ENCODE data around the gene CLSTN1.
"Not testable (repeated sequence)": the region's sequence is repeated elsewhere in the genome, so short reads cannot be mapped to it uniquely, and the experiment has no call there.

Gene CLSTN1

DNA sequence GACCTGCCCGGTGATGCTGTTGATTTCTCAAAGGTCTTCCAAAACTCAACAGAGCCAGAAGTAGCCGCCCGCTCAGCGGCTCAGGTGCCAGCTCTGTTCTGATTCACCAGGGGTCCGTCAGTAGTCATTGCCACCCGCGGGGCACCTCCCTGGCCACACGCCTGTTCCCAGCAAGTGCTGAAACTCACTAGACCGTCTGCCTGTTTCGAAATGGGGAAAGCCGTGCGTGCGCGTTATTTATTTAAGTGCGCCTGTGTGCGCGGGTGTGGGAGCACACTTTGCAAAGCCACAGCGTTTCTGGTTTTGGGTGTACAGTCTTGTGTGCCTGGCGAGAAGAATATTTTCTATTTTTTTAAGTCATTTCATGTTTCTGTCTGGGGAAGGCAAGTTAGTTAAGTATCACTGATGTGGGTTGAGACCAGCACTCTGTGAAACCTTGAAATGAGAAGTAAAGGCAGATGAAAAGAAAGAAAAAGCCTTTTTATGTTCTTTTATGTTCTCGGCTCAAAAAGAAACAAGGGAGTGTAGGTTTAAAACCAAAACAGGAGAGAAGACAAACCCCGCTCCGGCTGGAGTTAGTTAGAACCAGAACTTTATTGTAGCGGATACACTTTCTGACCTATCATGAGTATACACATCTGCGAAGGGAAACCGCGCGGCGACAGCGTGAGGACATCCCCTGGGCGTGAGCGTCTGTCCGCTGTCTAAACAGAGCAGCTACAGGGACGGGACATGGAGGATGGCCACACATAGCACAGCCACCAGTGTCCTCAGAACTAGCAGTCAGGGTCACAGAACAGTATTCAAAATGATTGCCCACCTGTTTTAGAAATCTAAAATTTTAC, 95.1 kb downstream of the CLSTN1 start:
- peak; percentile 82 for DNase-seq

DNA sequence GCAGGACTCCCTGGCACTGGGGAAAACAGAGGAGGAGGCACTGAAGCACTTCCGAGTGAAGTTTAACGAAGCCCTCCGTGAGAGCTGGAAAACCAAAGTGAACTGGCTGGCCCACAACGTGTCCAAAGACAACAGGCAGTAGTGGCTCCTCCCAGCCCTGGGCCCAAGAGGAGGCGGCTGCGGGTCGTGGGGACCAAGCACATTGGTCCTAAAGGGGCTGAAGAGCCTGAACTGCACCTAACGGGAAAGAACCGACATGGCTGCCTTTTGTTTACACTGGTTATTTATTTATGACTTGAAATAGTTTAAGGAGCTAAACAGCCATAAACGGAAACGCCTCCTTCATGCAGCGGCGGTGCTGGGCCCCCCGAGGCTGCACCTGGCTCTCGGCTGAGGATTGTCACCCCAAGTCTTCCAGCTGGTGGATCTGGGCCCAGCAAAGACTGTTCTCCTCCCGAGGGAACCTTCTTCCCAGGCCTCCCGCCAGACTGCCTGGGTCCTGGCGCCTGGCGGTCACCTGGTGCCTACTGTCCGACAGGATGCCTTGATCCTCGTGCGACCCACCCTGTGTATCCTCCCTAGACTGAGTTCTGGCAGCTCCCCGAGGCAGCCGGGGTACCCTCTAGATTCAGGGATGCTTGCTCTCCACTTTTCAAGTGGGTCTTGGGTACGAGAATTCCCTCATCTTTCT, 96.7 kb downstream of the CLSTN1 start:
- no peak for DNase-seq

DNA sequence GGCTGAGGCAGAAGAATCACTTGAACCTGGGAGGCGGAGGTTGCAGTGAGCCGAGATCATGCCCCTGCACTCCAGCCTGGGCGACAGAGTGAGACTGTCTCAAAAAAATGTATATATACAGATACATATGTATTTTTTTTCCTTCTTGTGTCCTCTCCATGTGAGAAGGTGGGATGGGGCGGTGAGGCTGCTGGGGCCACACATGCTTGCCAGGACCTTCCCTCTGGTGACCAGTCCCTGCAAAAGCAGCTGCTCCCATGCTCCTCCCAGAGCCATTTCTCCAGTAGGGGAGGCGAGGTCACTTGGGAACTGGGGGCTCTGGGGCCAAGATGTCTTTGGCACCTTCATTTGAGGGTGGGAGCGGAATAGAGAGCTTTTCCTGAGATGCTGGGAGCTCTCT, 97.4 kb downstream of the CLSTN1 start:
- DNase-seq = no peak

DNA sequence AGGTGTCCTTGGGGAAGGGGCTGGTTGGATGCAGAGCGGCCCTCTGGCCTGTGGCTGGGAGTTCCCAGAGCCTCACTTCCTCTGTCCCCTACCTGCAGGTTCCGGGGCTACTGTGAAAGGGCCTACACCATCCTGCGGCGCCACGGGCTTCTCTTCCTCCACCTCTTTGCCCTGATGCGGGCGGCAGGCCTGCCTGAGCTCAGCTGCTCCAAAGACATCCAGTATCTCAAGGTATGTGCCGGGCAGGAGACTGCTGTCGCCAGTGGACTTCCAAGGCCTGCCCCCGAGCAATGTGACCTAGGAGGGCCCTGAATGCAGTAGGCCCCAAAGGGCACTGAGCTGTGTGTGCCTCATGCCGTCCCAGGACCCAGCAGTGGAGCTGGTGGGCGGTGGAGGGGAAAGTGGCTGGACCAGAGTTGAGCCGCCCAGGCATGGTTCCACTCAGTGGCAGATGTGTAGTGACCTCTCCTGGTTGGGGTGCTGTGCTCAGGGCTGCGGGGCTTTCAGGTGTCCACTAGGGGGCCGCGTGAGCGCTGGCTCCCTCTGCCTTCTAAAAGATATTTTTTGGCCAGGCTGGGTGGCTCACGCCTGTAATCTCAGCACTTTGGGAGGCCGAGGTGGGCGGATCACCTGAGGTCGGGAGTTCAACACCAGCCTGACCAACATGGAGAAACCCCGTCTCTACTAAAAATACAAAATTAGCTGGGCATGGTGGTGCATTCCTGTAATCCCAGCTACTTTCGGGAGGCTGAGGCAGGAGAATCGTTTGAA, 98.9 kb downstream of the CLSTN1 start:
- DNase-seq = peak; percentile 70

DNA sequence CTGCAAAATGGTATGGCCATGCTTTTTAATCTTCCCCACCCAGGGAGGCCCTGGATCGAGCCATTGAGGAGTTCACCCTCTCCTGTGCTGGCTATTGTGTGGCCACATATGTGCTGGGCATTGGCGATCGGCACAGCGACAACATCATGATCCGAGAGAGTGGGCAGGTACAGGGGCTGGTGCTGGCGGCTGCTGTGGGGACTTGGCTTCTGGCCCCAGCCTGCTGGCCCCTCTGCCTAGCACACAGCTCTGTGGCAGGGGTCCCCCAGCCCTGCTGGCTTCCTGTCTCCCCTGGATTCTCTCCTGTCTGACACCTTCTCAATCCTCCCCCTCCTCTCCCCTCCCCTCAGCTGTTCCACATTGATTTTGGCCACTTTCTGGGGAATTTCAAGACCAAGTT, 99.8 kb downstream of the CLSTN1 start:
- no peak for DNase-seq

DNA sequence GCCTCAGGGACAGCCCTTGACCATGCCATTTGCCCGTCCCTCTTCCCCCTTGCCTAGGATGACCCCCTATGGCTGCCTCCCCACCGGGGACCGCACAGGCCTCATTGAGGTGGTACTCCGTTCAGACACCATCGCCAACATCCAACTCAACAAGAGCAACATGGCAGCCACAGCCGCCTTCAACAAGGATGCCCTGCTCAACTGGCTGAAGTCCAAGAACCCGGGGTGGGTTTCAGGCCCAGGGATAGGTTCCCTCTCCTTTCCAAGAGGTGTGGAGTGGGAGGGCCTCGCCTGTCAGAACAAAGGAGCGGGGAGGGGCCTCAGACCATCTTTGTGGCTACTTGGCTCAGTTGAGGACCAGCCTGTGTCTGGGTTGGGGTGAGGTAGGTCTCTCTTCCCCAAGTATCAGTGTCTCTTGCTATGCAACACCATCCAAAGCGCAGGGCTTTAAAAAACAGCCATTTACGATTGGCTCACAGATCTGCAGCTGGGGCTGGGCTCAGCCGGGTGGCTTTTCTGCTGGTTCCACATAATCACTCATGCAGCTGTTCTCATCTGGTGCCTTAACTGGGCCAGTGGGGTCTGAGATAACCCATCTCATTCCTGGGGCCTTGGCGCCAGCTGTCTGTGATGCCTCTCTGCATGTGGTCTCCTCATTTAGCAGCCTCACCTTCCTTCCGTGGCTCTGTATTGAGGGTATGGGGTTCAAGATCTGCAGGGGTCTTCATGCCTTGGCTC, 100.5 kb downstream of the CLSTN1 start:
- DNase-seq = no peak

DNA sequence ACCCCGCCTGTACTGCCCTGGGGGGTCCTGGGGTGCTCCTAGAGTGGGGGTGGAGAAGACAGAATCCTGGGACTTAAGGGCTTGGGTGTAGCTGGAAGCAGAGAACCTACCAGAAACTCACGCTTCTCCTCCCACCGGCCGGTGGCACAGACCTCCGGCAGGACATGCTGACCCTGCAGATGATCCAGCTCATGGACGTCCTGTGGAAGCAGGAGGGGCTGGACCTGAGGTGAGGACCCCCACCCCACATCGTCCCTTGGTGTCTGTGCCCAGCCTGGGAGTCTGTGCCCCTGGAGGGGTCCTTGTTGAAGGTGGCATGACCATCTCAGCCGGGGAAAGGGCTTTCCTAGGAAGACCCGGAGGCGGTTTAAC, 101.4 kb downstream of the CLSTN1 start:
- no peak for DNase-seq

DNA sequence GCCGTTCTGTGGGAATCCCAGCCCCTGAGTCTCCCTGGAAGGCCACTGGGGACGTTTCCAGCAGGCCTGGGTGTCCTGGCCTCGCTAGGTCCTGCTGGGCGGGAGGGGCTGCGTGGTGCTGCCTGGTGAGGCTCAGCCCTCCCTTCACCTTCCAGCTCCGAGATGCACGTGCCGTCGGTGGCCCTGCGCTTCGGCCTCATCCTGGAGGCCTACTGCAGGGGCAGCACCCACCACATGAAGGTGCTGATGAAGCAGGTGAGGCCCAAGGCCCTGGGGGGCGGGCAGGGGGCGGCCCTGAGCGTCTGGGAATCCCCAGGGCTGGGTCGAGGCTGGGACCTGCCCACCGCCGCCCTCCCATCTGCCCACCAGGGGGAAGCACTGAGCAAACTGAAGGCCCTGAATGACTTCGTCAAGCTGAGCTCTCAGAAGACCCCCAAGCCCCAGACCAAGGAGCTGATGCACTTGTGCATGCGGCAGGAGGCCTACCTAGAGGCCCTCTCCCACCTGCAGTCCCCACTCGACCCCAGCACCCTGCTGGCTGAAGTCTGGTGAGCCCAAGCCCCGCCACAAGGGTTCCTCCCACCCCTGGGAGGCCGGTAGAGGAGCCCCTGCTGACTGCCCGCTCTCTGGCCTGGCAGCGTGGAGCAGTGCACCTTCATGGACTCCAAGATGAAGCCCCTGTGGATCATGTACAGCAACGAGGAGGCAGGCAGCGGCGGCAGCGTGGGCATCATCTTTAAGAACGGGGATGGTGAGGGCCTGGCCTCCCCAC, 102.0 kb downstream of the CLSTN1 start:
- DNase-seq = peak; percentile 67

DNA sequence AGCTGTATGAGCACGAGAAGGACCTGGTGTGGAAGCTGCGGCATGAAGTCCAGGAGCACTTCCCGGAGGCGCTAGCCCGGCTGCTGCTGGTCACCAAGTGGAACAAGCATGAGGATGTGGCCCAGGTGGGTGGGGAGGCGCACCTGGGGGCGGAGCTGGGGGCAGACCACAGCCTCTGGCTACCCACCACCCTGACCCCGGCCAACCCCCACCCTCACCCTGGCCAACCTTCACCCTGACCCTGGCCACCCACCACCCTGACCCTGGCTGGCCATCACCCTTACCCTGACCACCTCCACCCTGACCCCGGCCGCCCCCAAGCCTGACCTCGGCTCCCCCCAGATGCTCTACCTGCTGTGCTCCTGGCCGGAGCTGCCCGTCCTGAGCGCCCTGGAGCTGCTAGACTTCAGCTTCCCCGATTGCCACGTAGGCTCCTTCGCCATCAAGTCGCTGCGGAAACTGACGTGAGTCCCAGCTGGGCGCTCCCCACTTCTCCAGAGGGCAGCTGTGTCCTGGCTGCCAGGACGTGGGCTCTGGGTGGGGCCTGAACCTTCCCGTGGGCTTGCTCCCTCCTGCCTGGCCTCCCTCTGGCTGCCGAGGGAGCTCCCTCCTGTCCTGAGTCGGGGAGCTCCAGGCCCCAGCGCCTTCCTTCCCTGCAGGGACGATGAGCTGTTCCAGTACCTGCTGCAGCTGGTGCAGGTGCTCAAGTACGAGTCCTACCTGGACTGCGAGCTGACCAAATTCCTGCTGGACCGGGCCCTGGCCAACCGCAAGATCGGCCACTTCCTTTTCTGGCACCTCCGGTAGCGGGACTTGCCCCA, 102.8 kb downstream of the CLSTN1 start:
- DNase-seq = no peak

DNA sequence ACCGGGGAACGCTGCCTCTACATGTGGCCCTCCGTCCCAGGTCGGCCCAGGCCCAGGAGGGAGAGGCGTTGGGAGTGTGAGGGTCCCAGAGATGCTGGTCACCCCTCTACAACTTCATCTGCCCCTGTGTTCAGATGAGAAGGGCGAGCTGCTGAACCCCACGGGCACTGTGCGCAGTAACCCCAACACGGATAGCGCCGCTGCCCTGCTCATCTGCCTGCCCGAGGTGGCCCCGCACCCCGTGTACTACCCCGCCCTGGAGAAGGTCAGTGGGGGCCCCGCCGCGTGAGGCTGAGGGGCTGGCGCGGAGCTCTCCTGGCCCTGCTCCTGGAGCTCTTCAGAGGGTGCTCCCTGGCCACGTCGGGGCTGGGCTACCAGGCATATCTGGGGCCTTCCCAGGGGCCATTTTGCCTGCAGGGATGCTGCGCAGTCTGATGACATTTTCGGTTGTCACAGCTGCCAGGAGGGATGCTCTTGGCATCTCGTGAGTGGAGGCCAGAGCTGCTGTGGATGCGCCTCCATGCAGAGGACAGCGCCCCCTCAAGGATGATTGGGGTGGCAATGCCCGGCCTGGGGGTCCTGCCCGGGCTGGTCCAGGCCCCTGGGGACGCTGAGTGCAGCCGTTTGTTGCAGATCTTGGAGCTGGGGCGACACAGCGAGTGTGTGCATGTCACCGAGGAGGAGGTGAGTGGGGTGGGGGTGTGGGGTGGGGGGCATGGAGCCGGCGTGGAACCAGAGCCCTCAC, 103.6 kb downstream of the CLSTN1 start:
- DNase-seq = no peak

DNA sequence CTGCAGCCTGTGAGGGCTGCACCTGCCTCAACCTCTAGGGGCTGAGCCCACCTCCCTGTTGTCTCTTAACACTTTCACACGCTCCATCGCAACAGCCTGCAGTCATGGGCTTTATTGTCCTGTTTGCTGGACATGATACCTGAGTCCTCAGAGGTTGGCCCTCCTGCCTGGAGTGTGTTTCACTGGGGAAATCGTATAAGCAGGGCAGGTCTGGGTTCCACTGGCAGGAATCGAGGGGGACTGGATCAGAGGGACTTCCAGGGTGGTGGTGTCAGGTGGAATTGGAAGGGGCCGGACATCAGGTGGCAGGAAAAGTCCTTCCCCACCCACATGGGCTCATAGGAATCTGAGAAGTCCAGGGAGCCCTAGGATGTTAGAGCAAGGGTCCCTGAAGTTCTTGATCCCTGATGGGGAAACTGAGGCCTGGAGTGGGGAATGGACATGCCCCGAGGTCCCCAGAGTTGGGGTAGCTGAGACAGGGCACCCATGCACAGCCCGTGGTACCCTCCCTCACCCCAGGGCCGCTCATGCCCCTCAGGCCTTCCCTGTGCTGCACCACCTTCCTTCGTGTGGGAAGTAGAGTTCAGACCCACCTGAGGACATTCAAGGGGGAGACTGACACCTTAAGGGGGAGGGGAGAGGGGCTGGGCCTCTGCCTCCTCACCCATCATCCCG, 105.6 kb downstream of the CLSTN1 start:
- no peak for DNase-seq

DNA sequence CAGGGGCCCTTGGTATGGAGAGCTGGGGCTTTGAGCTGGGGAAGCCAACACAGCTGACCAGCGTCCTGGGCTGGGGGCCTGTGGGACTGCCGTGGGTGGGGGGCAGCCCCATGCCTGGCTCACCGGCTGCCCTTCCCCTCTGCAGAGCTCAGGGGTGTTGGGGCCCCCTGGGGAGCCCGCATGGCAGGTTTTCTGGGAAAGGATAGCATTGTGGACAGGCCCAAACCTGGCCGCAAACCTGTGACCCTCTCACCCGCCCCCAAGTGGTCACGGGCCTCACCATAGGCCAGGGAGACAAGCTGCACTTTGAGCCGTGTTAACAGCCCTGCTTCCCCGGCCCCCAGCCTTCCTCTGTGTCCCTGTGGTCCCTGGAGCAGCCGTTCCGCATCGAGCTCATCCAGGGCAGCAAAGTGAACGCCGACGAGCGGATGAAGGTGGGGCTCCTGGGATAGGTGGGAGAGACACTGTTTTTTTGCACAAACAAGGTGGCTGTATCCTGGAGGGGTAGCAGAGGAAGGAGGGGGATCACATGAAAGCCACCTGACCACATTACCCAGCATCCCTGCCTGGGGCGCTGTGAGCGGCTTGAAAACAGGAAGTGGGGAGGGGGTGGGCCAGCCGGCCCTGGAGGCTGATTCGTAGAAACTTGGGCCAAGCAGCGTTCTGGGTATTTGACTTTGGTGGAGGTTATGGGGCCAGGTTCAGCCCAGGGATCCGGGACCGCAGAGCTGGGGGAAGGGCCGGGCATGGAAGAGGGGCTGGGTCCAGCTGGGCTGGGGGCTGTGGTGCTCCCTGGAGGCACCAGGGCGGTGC, 106.4 kb downstream of the CLSTN1 start:
- peak; percentile 84 for DNase-seq

DNA sequence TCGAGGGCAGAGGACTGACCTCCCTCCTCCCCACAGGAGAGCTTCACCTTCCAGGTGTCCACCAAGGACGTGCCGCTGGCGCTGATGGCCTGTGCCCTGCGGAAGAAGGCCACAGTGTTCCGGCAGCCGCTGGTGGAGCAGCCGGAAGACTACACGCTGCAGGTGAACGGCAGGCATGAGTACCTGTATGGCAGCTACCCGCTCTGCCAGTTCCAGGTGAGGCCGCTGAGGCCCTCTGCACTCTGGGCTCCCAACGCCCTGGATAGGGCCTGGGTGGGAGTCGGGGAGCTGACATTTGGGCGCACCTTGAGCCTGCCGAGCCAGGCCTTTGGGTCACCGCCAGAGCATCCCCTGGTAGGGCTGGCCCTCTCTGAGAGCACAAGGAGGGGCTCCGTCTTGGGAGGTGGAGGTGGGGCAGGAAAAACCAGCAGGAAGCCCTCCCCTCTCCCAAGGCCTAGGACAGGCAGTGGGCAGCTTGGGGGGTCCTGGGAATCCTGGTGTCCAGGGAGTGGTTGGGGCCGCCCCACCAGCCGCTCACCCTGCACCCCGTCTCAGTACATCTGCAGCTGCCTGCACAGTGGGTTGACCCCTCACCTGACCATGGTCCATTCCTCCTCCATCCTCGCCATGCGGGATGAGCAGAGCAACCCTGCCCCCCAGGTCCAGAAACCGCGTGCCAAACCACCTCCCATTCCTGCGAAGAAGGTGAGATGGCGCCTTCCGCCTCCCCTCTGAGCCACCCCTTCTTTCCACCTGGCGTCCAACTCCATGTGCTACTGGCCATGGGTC, 107.2 kb downstream of the CLSTN1 start:
- DNase-seq = no peak

DNA sequence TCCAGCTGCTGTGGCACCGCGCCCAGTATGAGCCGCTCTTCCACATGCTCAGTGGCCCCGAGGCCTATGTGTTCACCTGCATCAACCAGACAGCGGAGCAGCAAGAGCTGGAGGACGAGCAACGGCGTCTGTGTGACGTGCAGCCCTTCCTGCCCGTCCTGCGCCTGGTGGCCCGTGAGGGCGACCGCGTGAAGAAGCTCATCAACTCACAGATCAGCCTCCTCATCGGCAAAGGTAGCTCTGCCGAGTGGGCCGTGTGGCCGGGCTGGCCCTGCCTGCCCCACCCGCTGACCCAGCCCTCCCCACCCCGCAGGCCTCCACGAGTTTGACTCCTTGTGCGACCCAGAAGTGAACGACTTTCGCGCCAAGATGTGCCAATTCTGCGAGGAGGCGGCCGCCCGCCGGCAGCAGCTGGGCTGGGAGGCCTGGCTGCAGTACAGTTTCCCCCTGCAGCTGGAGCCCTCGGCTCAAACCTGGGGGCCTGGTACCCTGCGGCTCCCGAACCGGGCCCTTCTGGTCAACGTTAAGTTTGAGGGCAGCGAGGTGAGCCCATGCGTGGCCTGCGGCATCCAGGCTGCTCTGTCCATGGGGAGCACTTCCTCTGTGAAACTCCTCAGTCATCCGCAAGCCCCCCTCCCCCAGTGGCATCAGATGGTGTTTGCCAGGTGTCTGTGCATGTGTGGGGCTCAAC, 108.1 kb downstream of the CLSTN1 start:
- DNase-seq = no peak

DNA sequence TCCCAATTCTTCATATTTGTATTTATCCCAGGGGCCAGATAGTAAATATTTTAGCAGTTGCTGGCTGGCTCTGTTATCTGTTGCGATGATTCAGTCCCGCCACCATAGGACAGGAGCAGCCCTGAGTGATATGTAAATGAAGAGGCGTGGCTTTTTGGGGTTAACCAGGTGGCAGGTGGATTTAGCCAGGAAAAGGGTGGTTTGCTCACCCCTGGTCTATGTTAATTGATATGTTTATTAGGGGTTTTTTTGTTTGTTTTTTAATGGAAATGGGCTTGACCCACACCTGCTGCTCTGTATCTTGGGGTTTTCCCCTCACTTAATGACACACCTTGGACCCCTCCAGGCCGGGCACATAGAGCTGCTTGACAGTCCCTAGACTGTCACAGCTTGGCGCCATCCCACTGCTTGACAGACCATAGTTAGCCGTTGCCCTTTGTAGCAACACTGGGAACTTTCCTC, 109.5 kb downstream of the CLSTN1 start:
- no peak for DNase-seq

DNA sequence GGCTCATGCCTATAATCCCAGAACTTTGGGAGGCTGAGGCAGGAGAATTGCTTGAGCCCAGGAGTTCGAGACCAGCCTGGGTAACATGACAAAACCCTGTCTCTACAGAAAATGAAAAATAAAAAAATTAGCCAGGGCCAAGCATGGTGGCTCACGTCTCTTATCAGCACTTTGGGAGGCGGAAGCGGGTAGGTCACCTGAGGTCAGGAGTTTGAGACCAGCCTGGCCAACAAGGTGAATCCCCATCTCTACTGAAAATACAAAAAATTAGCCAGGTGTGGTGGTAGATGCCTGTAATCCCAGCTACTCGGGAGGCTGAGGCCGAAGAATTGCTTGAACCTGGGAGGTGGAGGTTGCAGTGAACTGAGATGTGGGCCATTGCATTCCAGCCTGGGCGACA, 111.0 kb downstream of the CLSTN1 start:
- DNase-seq = not testable (repeated sequence)

DNA sequence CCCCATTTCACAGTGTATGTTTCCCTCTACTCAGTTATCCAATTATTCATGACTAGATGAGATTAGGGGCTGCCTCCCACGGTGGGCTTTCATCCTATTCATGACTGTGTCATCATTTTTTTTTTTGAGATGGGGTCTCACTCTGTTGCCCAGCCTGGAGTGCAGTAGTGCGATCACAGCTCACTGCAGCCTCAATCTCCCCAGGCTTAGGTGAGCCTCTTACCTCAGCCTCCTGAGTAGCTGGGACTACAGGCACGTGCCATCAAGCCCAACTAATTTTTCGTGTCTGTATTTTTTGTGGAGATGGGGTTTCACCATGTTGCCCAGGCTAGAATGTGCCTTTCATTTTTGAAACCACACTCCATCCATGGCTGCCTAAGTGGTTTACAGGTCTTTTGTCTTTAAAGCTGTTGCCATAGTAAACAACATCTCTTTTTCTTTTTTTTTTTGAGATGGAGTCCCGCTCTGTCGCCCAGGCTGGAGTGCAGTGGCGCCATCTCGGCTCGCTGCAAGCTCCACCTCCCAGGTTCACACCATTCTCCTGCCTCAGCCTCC, 112.2 kb downstream of the CLSTN1 start:
- no peak for DNase-seq

Data from stimulated activated CD4-positive, alpha-beta T cell treated with anti-CD3 and anti-CD28 coated beads, Interleukin-1b, Interleukin-23, amount 100 ng/mL, for 48 hours (primary cell).